Vagina (tissue), 2 donors: ENCODE results near the gene USP25.

Experiments
- CTCF ChIP-seq, 3 experiments: fragments of 450-650 bp in 2 of 3; fragments of 200-600 bp in 1 of 3; sonication (generic) in 1 of 3; IDR thresholded peaks; one replicate each; pipeline ENCODE4 v1.5.1; 2017 to 2019; ENCODE audit warnings: antibody characterized with exemption in 3 of 3, mild to moderate bottlenecking in 2 of 3, moderate library complexity in 2 of 3
- POLR2A ChIP-seq, 2 donors: fragments of 450-650 bp; IDR thresholded peaks; one replicate each; pipeline ENCODE4 v1.6.1; 2017; ENCODE audit warnings: antibody characterized with exemption in 2 of 2, mild to moderate bottlenecking in 2 of 2, moderate library complexity in 2 of 2

GRCh38 chr21:15893902-15894301, 164.1 kb downstream of the USP25 start:
- no peak for TF ChIP-seq POLR2A (IDR thresholded peaks at IDR 0.05)
- TF ChIP-seq CTCF (IDR thresholded peaks at IDR 0.05), result no peak
